Fibroblast of skin of scalp (primary cell): ENCODE results near the gene CHAF1A.

Experiments
- DNase-seq: peaks from one replicate; pipeline ENCODE4 v3.0.0-alpha.2; 2013

Gene CHAF1A

GRCh38 chr19:4380254-4380727 lies 22.1 kb upstream of the CHAF1A start:
- DNase-seq = no peak

GRCh38 chr19:4385291-4386040 lies 17.0 kb upstream of the CHAF1A start:
- DNase-seq = no peak

DNA sequence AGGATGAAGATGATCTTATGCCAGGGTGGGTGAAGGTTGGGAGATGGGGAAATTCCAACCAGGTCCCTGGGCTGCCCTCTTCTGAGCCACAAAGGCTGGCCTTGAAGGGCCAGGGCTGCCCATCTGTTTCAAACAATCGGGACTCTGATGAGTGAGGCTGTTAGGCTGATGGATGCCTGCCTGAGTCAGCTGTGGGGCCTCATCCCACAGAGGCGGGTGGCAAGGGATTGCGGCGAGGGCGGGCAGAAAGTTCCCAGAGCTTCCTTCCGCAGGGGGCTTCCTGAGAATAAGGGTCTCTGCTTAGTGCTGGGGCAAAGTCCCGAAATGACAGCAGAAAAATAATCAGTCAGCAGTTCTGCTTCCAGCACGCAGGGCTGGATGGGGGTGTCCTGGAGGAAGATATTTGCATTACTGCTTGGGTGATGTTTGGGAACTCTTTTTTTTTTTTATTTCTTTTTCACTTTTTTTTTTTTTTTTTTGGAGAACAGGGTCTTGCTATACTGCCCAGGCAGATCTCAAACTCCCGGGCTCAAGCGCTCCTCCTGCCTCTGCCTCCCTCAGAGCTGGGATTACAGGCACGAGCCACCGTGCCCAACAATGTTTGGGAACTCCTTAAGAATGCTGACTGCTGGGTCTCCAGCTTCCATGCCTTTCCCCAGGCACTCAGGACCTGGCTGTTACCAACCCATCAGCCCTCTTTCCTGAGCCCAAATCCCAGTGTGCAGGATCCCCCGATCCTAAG lies 16.2 kb upstream of the CHAF1A start:
- DNase-seq = no peak

GRCh38 chr19:4388337-4389063 lies 13.9 kb upstream of the CHAF1A start:
- DNase-seq = no peak

DNA sequence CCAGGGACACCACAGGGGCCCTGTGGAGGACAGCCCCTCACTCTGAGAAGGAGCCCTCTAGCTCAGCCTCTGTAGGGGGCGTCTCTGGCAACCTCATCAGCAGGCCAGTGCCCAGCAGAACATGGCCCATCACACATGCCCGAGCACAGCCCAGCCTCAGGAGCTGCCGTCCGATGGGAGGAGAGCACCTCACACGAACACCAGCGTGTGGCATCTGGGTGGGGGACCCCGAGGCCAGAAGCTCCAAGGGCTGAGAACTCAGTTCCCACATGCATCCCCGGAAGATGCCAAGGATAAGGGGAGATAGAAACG lies 13.4 kb upstream of the CHAF1A start:
- DNase-seq = no peak

DNA sequence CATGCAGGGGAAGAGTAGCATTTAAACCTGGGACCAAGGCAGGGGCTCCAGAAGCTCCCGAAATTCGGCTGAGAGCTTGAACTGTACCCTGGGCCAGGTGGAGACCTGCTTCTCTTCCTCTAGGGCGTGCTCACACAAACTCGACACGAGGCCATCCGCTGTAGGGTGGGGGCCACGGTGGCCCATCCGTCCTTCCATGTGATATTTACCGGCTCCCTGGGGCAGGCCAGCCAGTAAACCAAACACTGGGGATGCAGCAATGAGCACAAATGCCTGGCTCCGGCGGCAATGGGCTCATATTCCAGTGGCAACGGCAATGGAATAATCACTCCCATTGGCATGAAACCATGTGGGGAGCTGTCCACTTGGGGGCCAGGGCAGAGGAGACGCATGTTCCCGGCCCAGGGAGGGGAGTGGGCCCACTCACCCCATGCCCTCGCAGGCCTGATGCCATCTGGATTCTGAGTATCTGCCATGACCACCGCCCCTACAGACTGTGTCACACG lies 12.9 kb upstream of the CHAF1A start:
- no peak for DNase-seq

DNA sequence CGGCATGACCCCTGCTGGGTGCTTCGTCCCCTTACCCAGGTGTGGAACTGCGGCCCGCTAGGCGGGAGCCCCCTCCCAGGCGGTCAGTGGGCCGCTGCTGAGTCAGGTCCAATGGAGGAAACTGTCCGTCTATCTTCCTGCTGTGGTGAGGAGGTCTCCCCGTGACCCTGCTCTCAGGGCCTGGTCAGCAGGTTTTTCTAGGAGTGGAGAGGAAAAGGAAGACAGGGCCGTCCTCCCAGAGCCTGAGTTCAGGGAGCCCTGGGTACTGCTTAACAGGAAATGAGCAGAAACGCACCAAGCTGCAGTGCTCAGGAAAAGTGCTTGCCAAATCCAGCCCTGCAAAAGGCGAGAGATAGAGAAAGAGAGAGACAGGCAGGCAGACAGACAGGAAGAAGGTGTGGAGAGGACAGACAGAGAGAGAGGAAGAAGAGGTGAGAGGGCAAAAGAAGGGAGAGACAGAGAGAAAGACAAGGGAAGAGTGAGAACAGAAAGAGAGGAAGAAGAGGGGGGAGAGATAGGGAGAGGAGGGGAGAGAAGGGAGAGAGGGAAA lies 12.3 kb upstream of the CHAF1A start:
- DNase-seq = no peak

- DNase-seq = peak; percentile 42
Observed at GRCh38 chr19:4390567-4391305, 11.7 kb upstream of the CHAF1A start.

GRCh38 chr19:4391306-4391693 lies 11.1 kb upstream of the CHAF1A start:
- DNase-seq = no peak

DNA sequence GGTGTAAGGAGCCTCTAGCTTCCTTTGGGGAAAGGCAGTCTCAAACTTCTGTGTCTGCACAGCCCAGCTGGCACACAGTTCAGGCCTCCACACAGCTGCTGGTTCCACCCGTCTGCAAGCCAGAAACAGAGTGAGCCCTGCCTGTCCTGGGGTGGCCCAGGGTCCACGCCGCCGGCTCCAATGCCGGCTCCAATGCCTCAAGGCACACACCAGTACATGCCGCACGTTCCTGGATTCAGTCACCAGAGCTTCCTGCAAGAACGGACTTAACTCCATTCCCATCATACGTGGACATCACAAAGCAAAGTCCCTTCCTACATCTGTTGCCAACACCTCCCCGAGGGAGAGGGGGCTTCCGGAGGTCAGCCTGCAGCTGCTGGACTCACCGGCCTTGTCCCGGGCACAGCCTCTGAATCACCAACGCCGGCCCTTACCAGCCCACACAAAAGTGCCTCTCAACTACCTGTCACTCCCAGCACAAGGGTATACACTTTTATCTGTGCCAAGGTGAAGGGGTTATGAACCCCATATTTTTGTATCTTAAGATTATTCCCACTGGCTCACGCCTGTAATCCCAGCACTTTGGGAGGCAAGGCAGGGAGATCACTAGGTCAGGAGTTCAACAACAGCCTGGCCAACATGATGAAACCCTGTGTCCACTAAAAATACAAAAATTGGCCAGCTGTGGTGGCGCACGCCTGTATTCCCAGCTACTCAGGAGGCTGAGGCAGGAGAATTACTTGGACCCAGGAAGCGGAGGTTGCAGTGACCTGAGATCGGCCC lies 10.5 kb upstream of the CHAF1A start:
- peak; percentile 36 for DNase-seq

DNA sequence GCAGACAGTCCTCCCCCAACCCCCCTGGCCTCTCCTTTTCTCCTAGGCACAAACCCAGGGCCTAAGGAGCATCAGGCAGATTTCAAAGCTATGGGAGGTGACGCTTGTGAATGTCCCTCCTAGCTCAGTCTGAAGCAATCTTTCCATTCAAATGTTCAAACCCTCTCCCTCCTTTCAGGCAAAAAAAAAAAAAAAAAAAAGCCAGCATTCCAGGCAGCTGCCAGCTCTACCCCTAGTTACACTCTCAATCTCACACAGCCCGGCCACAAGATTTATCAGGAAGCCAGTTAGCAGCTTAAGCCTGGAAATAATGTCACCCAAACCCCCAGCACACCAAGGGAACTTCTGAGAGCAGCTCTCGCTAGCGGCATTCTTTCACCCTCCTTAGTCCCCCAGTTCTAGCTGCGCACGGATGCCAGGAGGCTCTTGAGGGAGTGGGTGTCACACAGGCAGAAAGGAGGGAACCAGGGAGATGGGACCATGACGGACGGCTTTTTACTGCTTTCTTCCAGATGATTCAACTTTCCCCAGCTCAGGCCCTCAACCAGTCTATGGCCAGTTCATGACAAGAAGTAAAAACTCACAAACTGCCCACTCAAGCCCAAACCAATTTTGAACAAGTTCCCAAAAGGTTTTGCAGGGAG lies 8.4 kb upstream of the CHAF1A start:
- no peak for DNase-seq

- no peak for DNase-seq
Observed at GRCh38 chr19:4396949-4397783, 5.3 kb upstream of the CHAF1A start.

GRCh38 chr19:4399812-4400134 lies 2.7 kb upstream of the CHAF1A start:
- DNase-seq = no peak

DNA sequence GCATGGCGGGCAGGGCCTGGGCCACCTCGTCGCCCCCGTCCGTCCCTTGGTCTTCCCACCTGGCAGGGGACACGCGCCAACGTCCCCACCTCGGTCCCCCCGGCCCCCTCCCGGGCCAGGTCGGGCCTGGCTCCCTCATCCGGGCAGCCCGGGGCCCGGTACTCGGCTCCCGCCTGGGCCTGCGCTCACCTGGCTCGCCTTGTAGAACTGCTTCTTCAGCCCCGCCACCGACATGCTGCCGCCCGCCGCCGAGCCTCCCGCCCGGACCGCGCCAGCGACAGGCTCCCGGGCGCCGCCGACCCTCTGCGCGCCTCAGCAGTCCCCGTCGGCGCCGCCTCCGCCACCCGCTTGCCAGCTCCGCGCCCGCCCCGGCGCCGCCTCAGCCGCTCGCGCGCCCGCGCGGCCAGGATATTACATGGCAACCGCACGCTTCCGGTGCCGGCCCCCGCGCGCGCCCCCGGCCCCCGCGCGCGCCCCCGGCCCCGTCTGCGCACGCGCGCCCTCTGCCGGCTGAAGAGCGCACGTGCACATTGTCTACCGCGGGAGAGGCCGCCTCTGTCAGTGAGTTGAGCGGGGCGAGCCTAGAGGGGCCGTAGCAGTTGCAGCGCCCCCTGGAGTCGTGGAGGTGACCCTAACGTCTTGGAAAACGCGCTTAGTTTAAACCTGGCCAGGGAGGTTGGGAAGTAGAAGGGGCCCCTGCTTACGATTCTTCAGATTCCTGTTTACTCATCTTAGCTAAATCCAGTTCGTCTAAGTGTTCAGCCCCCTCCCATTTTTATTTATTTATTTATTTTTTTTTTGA lies 2.1 kb upstream of the CHAF1A start, which contains the start of gene SH3GL1:
Gene SH3GL1, minus strand, starts transcription at position 413 of the 802 bp plus-strand sequence. Its CDS starts 179 bp downstream, at position 234.
- DNase-seq = peak; percentile 91

DNA sequence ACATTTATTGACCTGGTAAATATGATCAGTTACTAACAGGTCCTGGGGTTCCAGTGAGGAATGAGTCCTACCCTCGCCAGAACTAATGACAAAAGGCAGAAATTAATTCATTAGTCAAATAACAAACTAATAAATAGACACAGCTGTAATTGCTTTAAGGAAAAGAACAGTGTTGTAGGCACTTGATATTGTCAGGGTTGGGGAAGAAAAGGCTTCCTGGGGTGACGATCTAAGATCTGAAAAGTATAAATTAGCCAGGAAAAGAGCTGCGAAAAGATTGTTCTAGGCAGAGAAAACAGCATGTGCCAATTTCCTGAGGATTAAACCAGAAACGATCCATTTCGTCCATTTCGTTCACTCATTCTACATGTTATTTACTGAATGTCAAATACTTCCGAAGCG lies 670 bp upstream of the CHAF1A start:
- no peak for DNase-seq

GRCh38 chr19:4403005-4403761 lies 743 bp downstream of the CHAF1A start:
- no peak for DNase-seq

- DNase-seq = no peak
Observed at GRCh38 chr19:4405977-4406376, 3.5 kb downstream of the CHAF1A start.

GRCh38 chr19:4406626-4407025 lies 4.2 kb downstream of the CHAF1A start:
- no peak for DNase-seq
